Stomach (tissue), 4 donors: ENCODE results near the gene ARF4.

Source experiments
- CTCF ChIP-seq, 7 experiments: fragments of 450-650 bp in 4 of 7; fragments of 200-600 bp in 3 of 7; sonication (generic) in 3 of 7; IDR thresholded peaks; one replicate each; pipeline ENCODE4 v1.5.1; 2016 to 2019; ENCODE audit warnings: antibody characterized with exemption in 7 of 7, control low read depth in 2 of 7, mild to moderate bottlenecking in 1 of 7
- POLR2A ChIP-seq, 4 donors: fragments of 450-650 bp; IDR thresholded peaks; one replicate each; pipeline ENCODE4 v1.6.1; 2016; ENCODE audit warnings: antibody characterized with exemption in 4 of 4, control low read depth in 2 of 4, mild to moderate bottlenecking in 1 of 4, moderate library complexity in 1 of 4
- POLR2AphosphoS5 ChIP-seq, 3 donors: sonication (generic); formaldehyde crosslinking; IDR thresholded peaks; one replicate each; pipeline ENCODE4 v1.6.1; 2016; ENCODE audit warnings: antibody characterized with exemption in 3 of 3

GRCh38 chr3:57572096-57572495, 25.0 kb downstream of the ARF4 start:
- TF ChIP-seq POLR2AphosphoS5 (IDR thresholded peaks at IDR 0.05) (no peak), CTCF (IDR thresholded peaks at IDR 0.05) (no peak), POLR2A (IDR thresholded peaks at IDR 0.05) (no peak)
